Colonic mucosa (tissue), 4 donors: ENCODE data around the gene CREB3. TPM values are rescaled to one million over a fixed set of nuclear protein-coding genes. Genes with fewer than 3 reads are reported as not detected.
A peak's percentile ranks its signal among the peaks of the same experiment; 100 is the strongest.

Source experiments
- DNase-seq: peaks from one replicate; pipeline ENCODE4 v3.0.0-alpha.2; 2020
- H3K27ac ChIP-seq: fragments of 200-600 bp; one replicate; pipeline ENCODE4 v1.8.0; 2021
- H3K27me3 ChIP-seq: fragments of 200-600 bp; one replicate; pipeline ENCODE4 v1.8.0; 2021
- H3K36me3 ChIP-seq: fragments of 200-600 bp; one replicate; pipeline ENCODE4 v1.8.0; 2021
- H3K4me1 ChIP-seq: fragments of 200-600 bp; one replicate; pipeline ENCODE4 v1.8.0; 2021; ENCODE audit warnings: mild to moderate bottlenecking
- H3K4me3 ChIP-seq: fragments of 200-600 bp; one replicate; pipeline ENCODE4 v1.8.0; 2021
- H3K9ac ChIP-seq, 2 donors: one replicate each; pipeline ENCODE4 v1.7.0; 2013; ENCODE audit warnings: control low read depth in 2 of 2, low read depth in 2 of 2, low read length in 2 of 2
- H3K9me3 ChIP-seq: fragments of 200-600 bp; one replicate; pipeline ENCODE4 v1.8.0; 2021
- CTCF ChIP-seq: fragments of 200-600 bp; IDR thresholded peaks from one replicate; pipeline ENCODE4 v1.8.0; 2022; ENCODE audit warnings: antibody characterized with exemption, mild to moderate bottlenecking
- intact Hi-C: fragments of 100-400 bp; cut with DNase I; formaldehyde crosslinking; loops from one replicate; pipeline ENCODE4 v1.14.1; 2022
- total RNA-seq, 2 donors: library from RNA; stranded (reverse); fragmentation: NEBNext Ultra II Directional in 1 of 2; extraction: Animal tissue kit (Norgen Biotek cat#: 25700) in 1 of 2; gene quantifications; one replicate each; pipeline ENCODE4 v1.2.1, GENCODE V29; 2021
- donor health status: healthy.
- donor health status: DM: no; HTN: no; CAD: no.
- donor health status: DM: no; HTN: no; CAD: no.

Gene CREB3
- total RNA-seq, 2 donors from 2014 or later, result 47.9 to 50.8 TPM

GRCh38 chr9:35743880-35744518, 11.5 kb downstream of the CREB3 start:
- H3K27ac ChIP-seq, result no peak overlapping the region
- intact Hi-C loops, result no loop called here

GRCh38 chr9:35745569-35745968, 13.1 kb downstream of the CREB3 start:
- Histone ChIP-seq H3K9me3 (no peaks in the 10 kb centered on the region), H3K9ac (peak overlapping the region in 1 of 2 donors; percentile 62), H3K4me1 (peaks cover 12% of the 10 kb centered on the region), H3K27ac (no peak overlapping the region), H3K27me3 (no peaks in the 10 kb centered on the region), H3K36me3 (no peaks in the 10 kb centered on the region), H3K4me3 (peak overlapping the region; percentile 67)
- TF ChIP-seq CTCF, result no peak
- no peak for DNase-seq
- intact Hi-C loops, result no loop called here

More at GRCh38 chr9:35743880-35744518, 11.5 kb downstream of the CREB3 start:
- Histone ChIP-seq H3K9me3 (no peaks in the 10 kb centered on the region), H3K4me1 (peaks cover 12% of the 10 kb centered on the region), H3K4me3 (no peak overlapping the region), H3K9ac (peak overlapping the region in 1 of 2 donors; percentile 26), H3K27me3 (no peaks in the 10 kb centered on the region), H3K36me3 (peaks cover 6% of the 10 kb centered on the region)
- no peak for DNase-seq
- no peak for TF ChIP-seq CTCF

- Histone ChIP-seq H3K36me3 (no peaks in the 10 kb centered on the region), H3K4me3 (peak overlapping the region; percentile 67), H3K27ac (peak overlapping the region; percentile 90), H3K9ac (peak overlapping the region; percentile 52 to 99), H3K4me1 (peaks cover 12% of the 10 kb centered on the region), H3K9me3 (no peaks in the 10 kb centered on the region), H3K27me3 (no peaks in the 10 kb centered on the region)
- DNase-seq, result peak; percentile 81
- intact Hi-C loops, result no loop called here
- TF ChIP-seq CTCF, result no peak
These were observed 14.1 kb downstream of the CREB3 start for GRCh38 chr9:35746583-35746982.

GRCh38 chr9:35748242-35748857, 15.9 kb downstream of the CREB3 start:
- intact Hi-C loops, result no loop called here
- Histone ChIP-seq H3K27me3 (no peaks in the 10 kb centered on the region), H3K27ac (peak overlapping the region; percentile 90), H3K9ac (peak overlapping the region; percentile 97 to 99), H3K4me3 (peak overlapping the region; percentile 67), H3K9me3 (no peaks in the 10 kb centered on the region), H3K4me1 (peaks cover 12% of the 10 kb centered on the region), H3K36me3 (no peaks in the 10 kb centered on the region)
- DNase-seq, result no peak
- no peak for TF ChIP-seq CTCF

GRCh38 chr9:35748858-35749514, 16.5 kb downstream of the CREB3 start, which contains the start of the genes GBA2 and RGP1:
GBA2 (minus strand) TSS chr9:35749228; CDS start chr9:35748704, 524 bp downstream.
RGP1 (plus strand) TSS chr9:35749287; CDS start chr9:35749756, 469 bp downstream.
- peaks cover 12% of the 10 kb centered on the region for H3K4me1 ChIP-seq
- intact Hi-C loops, result no loop called here
- no peak for TF ChIP-seq CTCF

More at GRCh38 chr9:35748858-35749514, 16.5 kb downstream of the CREB3 start, which contains the start of the genes GBA2 and RGP1:
- peak; percentile 90 for DNase-seq
- Histone ChIP-seq H3K4me3 (peak within 1 kb of the TSS; percentile 67), H3K36me3 (no peaks in the 10 kb centered on the region), H3K27me3 (no peaks in the 10 kb centered on the region), H3K27ac (peak within 1 kb of the TSS; percentile 90), H3K9ac (peak within 1 kb of the TSS; percentile 97 to 99), H3K9me3 (no peaks in the 10 kb centered on the region)
